Endothelial cell of umbilical vein (primary cell): ENCODE results near the gene CNDP1. TPM values are rescaled to one million over a fixed set of nuclear protein-coding genes. Genes with fewer than 3 reads are reported as not detected.

Source experiments
- BruUV-seq: library from RNA; stranded (reverse); fragments of 400-500 nt; replicated peaks from 2 replicates; lab custom pipeline; 2021; lab: Mats Ljungman, UMichigan
- CTCF ChIA-PET: fragments of 300-600, 350-600 bp; sonication (Branson Sonifier 250); formaldehyde crosslinking; loops from one replicate; lab custom pipeline; 2021; ENCODE audit warnings: antibody characterized with exemption, inconsistent platforms; lab: Charles Lee
- POLR2A ChIA-PET: fragments of 300-600, 350-600 bp; sonication (Branson Sonifier 250); formaldehyde crosslinking; loops from one replicate; lab custom pipeline; 2021; ENCODE audit warnings: antibody characterized with exemption, inconsistent platforms; lab: Charles Lee
- DNase-seq: peaks from one replicate; pipeline ENCODE4 v3.0.0-alpha.2; 2011; ENCODE audit warnings: low read depth, low spot score
- FAIRE-seq: peaks from 2 replicates; lab custom pipeline; 2011; peaks lifted over from hg19 to GRCh38; lab: Jason Lieb, UNC
- H2AFZ ChIP-seq: 2 replicates; pipeline ENCODE4 v1.6.0; 2012; ENCODE audit warnings: low read depth, low read length, control low read depth, inconsistent platforms
- H3K27ac ChIP-seq: 2 replicates; pipeline ENCODE4 v1.5.1; 2011; ENCODE audit warnings: low read depth, mild to moderate bottlenecking, control low read depth, low read length, moderate library complexity; ENCODE audit not compliant: insufficient read depth
- H3K27me3 ChIP-seq, 2 experiments: 2 replicates each; pipeline versions ENCODE4 v1.6.0 to v1.6.1; 2011; ENCODE audit warnings: low read length in 2 of 2, mixed read lengths in 1 of 2; ENCODE audit not compliant: control insufficient read depth in 2 of 2, insufficient read depth in 2 of 2
- H3K36me3 ChIP-seq, 2 experiments: 2 replicates in 1 of 2; 3 replicates in 1 of 2; pipeline ENCODE4 v1.5.1; 2011; ENCODE audit warnings: low read length in 2 of 2, mild to moderate bottlenecking in 1 of 2, moderate library complexity in 1 of 2; ENCODE audit not compliant: control insufficient read depth in 2 of 2, insufficient read depth in 2 of 2; ENCODE audit errors: extremely low read depth in 1 of 2
- H3K4me1 ChIP-seq: 3 replicates; pipeline ENCODE4 v1.5.1; 2011; ENCODE audit warnings: mild to moderate bottlenecking, low read length; ENCODE audit not compliant: control insufficient read depth, insufficient read depth; ENCODE audit errors: extremely low read depth
- H3K4me2 ChIP-seq: 2 replicates; pipeline ENCODE4 v1.6.1; 2011; ENCODE audit warnings: low read length, control low read depth, mixed read lengths; ENCODE audit not compliant: insufficient read depth
- H3K4me3 ChIP-seq, 3 experiments: fragments of 200-600 bp in 1 of 3; sonication (generic), shearing (Covaris generic) in 1 of 3; replicated peaks in 1 of 3; 2 replicates each; pipeline ENCODE4 v1.5.1; 2011 to 2016; ENCODE audit warnings: control low read depth in 3 of 3, low read length in 3 of 3, mild to moderate bottlenecking in 2 of 3, inconsistent platforms in 1 of 3, low read depth in 1 of 3, moderate library complexity in 1 of 3; ENCODE audit not compliant: insufficient read depth in 1 of 3
- H3K79me2 ChIP-seq: 2 replicates; pipeline ENCODE4 v1.6.0; 2012; ENCODE audit warnings: low read length, inconsistent platforms; ENCODE audit not compliant: control insufficient read depth, insufficient read depth
- H3K9ac ChIP-seq: replicated peaks from 2 replicates; pipeline ENCODE3; 2011; ENCODE audit warnings: low read length, control low read depth; ENCODE audit not compliant: insufficient read depth; ENCODE audit errors: extremely low read depth
- H3K9me1 ChIP-seq: replicated peaks from 3 replicates; pipeline ENCODE4 v1.6.0; 2011; ENCODE audit warnings: mild to moderate bottlenecking, low read length; ENCODE audit not compliant: control insufficient read depth, insufficient read depth; ENCODE audit errors: extremely low read depth
- H3K9me3 ChIP-seq: replicated peaks from 2 replicates; pipeline ENCODE4 v1.5.1; 2012; ENCODE audit warnings: low read length, inconsistent platforms; ENCODE audit not compliant: control insufficient read depth, insufficient read depth
- H4K20me1 ChIP-seq: replicated peaks from 2 replicates; pipeline ENCODE3; 2011; ENCODE audit warnings: mild to moderate bottlenecking, low read length; ENCODE audit not compliant: control insufficient read depth, insufficient read depth; ENCODE audit errors: extremely low read depth
- CTCF ChIP-seq, 2 donors: IDR thresholded peaks; 1 replicate in 1 of 2; 2 replicates in 1 of 2; pipeline ENCODE4 v1.5.1; 2011; ENCODE audit warnings: low read length in 2 of 2, mild to moderate bottlenecking in 2 of 2, moderate library complexity in 2 of 2, control low read depth in 1 of 2, inconsistent platforms in 1 of 2, low read depth in 1 of 2; ENCODE audit not compliant: insufficient read depth in 1 of 2; ENCODE audit errors: extremely low read depth in 1 of 2
- EZH2 ChIP-seq: IDR thresholded peaks from 2 replicates; pipeline ENCODE4 v1.6.1; 2012; ENCODE audit warnings: borderline replicate concordance, low read depth, mild to moderate bottlenecking, moderate library complexity, low read length, inconsistent platforms; ENCODE audit not compliant: severe bottlenecking
- FOS ChIP-seq: IDR thresholded peaks from 2 replicates; pipeline ENCODE4 v1.6.1; 2011; ENCODE audit warnings: mild to moderate bottlenecking, low read length, moderate library complexity, borderline replicate concordance; ENCODE audit not compliant: insufficient read depth
- GATA2 ChIP-seq: IDR thresholded peaks from 2 replicates; pipeline ENCODE4 v1.7.0; 2011; ENCODE audit warnings: low read depth, mild to moderate bottlenecking, moderate library complexity, mixed read lengths, low read length; ENCODE audit not compliant: insufficient read length, insufficient read depth
- JUN ChIP-seq: IDR thresholded peaks from 2 replicates; pipeline ENCODE4 v1.6.1; 2011; ENCODE audit warnings: borderline replicate concordance, low read depth; ENCODE audit not compliant: insufficient read length, insufficient read depth
- MAX ChIP-seq: IDR thresholded peaks from 2 replicates; pipeline ENCODE4 v1.6.1; 2011; ENCODE audit not compliant: insufficient read depth, insufficient read length
- MYC ChIP-seq: IDR thresholded peaks from one replicate; pipeline ENCODE4 v1.6.1; 2011; ENCODE audit warnings: mild to moderate bottlenecking, low read depth, low read length
- POLR2A ChIP-seq: IDR thresholded peaks from 2 replicates; pipeline ENCODE4 v1.6.1; 2012; ENCODE audit warnings: low read depth, mild to moderate bottlenecking, control low read depth, low read length
- POLR2AphosphoS5 ChIP-seq: IDR thresholded peaks from 2 replicates; pipeline ENCODE4 v1.6.1; 2012; ENCODE audit warnings: low read depth, mild to moderate bottlenecking, control low read depth, low read length, moderate library complexity; ENCODE audit not compliant: insufficient read depth
- dilution Hi-C: fragments of 300-500 bp; cut with MboI; formaldehyde crosslinking; loops from one replicate; pipeline ENCODE4 v1.15.0; 2019; ENCODE audit warnings: low sequenced_read_pairs; ENCODE audit not compliant: extremely low pct_ligation_motif_present
- intact Hi-C: fragments of 100-400 bp; cut with micrococcal nuclease; formaldehyde crosslinking; loops from one replicate; pipeline ENCODE4 v1.10.0; 2022
- polyA plus RNA-seq, 4 experiments: library from polyadenylated mRNA; depleted of rRNA in 3 of 4; stranded (reverse) in 3 of 4; unstranded in 1 of 4; fragments of >200 nt; gene quantifications; 2 replicates each; pipeline versions ENCODE4 v1.2.1 to v1.2.3, GENCODE V29; 2011 to 2012; ENCODE audit warnings: missing spikeins in 1 of 4
- total RNA-seq: library from RNA; stranded (reverse); gene quantifications from 2 replicates; pipeline ENCODE4 v1.2.3, GENCODE V29; 2021

CNDP1 gene
- total and polyA plus RNA-seq, 2 donors (not counting 3 experiments of a cell fraction or from before 2014, with no cell fraction given) = not detected

GRCh38 chr18:74589811-74590210, 55.5 kb downstream of the CNDP1 start:
- BruUV-seq = no TSS peak
- Histone ChIP-seq H2AFZ (no peak overlapping the region), H3K27me3 (peaks cover 0 to 15% of the 10 kb centered on the region in 2 experiments), H3K9me1 (no peaks in the 10 kb centered on the region), H3K4me2 (no peak overlapping the region), H4K20me1 (no peaks in the 10 kb centered on the region), H3K4me1 (no peaks in the 10 kb centered on the region), H3K9ac (no peak overlapping the region), H3K9me3 (no peaks in the 10 kb centered on the region), H3K79me2 (no peaks in the 10 kb centered on the region), H3K36me3 (no peaks in the 10 kb centered on the region), H3K4me3 (no peak overlapping the region), H3K27ac (no peak overlapping the region)
- dilution Hi-C loops (no loop called here), intact Hi-C loops (no loop called here)
- FAIRE-seq (no peak), DNase-seq (no peak)
- TF ChIP-seq MYC = no peak
- TF ChIP-seq JUN = no peak
- no peak for TF ChIP-seq GATA2
- TF ChIP-seq CTCF (IDR thresholded peaks at IDR 0.05; ENCODE audit: extremely low read depth in 1 of 2, insufficient read depth in 1 of 2, low read depth in 1 of 2, low read length in 2 of 2) = no peak
- no peak for TF ChIP-seq EZH2
- no peak for TF ChIP-seq POLR2A
- no peak for TF ChIP-seq FOS
- TF ChIP-seq MAX = no peak
- TF ChIP-seq POLR2AphosphoS5 = no peak
- CTCF ChIA-PET = interaction anchor here (1.0 to 1.3 kb wide), 2 partner anchors 8 to 237 kb away, joined by 3 to 5 read pairs; no protein-coding TSS in a partner anchor
- POLR2A ChIA-PET = no interaction called here
